ENCODE results near the gene TSGA10IP. TPM values are rescaled to one million over a fixed set of nuclear protein-coding genes. Genes with fewer than 3 reads are reported as not detected.
A peak's percentile ranks its signal among the peaks of the same experiment; 100 is the strongest.

TSGA10IP gene
- total and polyA plus RNA-seq, 4 donors = 0.07 to 0.34 (median 0.27) TPM

GRCh38 chr11:65897020-65897471 is 48.2 kb upstream of the TSGA10IP start:
- H3K36me3 ChIP-seq (ENCODE audit: control insufficient read depth in 4 of 4, insufficient read depth in 4 of 4, low read length in 4 of 4) = no peaks in the 10 kb centered on the region
- TF ChIP-seq, protein P1, sequence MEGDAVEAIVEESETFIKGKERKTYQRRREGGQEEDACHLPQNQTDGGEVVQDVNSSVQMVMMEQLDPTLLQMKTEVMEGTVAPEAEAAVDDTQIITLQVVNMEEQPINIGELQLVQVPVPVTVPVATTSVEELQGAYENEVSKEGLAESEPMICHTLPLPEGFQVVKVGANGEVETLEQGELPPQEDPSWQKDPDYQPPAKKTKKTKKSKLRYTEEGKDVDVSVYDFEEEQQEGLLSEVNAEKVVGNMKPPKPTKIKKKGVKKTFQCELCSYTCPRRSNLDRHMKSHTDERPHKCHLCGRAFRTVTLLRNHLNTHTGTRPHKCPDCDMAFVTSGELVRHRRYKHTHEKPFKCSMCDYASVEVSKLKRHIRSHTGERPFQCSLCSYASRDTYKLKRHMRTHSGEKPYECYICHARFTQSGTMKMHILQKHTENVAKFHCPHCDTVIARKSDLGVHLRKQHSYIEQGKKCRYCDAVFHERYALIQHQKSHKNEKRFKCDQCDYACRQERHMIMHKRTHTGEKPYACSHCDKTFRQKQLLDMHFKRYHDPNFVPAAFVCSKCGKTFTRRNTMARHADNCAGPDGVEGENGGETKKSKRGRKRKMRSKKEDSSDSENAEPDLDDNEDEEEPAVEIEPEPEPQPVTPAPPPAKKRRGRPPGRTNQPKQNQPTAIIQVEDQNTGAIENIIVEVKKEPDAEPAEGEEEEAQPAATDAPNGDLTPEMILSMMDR (IDR thresholded peaks at IDR 0.05; ENCODE audit: control extremely low read depth, extremely low read depth) = no peak
- DNase-seq = no peak
- WGBS, 2 donors = 97 to 100% methylated on average over 4 of the region's 4 CpGs
- no peak overlapping the region for H3K27ac ChIP-seq (ENCODE audit: low read depth in 1 of 2, low read length in 1 of 2)
- H3K9ac ChIP-seq (ENCODE audit: insufficient read depth in 1 of 2, low read length in 2 of 2) = no peak overlapping the region
- H3K9me3 ChIP-seq (ENCODE audit: control insufficient read depth in 4 of 4, insufficient read depth in 3 of 4, low read length in 3 of 4) = no peaks in the 10 kb centered on the region
- no peak overlapping the region for H3K4me3 ChIP-seq
- peaks cover 0 to 15% (median 5%) of the 10 kb centered on the region in 5 donors for H3K4me1 ChIP-seq (ENCODE audit: control insufficient read depth in 5 of 5, insufficient read depth in 5 of 5, low read length in 5 of 5)
- ATAC-seq (ENCODE audit: insufficient read depth, low FRiP score) = no peak
- peaks cover 0 to 49% (median 33%) of the 10 kb centered on the region in 3 donors for H3K27me3 ChIP-seq (ENCODE audit: control insufficient read depth in 3 of 3, insufficient read depth in 3 of 3, low read length in 2 of 3)

GRCh38 chr11:65898656-65899355 is 46.5 kb upstream of the TSGA10IP start:
- TF ChIP-seq, protein P1 (IDR thresholded peaks at IDR 0.05; ENCODE audit: control extremely low read depth, extremely low read depth) = no peak
- Histone ChIP-seq H3K27ac (ENCODE audit: low read depth in 1 of 2, low read length in 1 of 2) (peak overlapping the region; percentile 86 to 93), H3K36me3 (ENCODE audit: control insufficient read depth in 4 of 4, insufficient read depth in 4 of 4, low read length in 4 of 4) (no peaks in the 10 kb centered on the region), H3K27me3 (ENCODE audit: control insufficient read depth in 3 of 3, insufficient read depth in 3 of 3, low read length in 2 of 3) (peaks cover 0 to 56% (median 37%) of the 10 kb centered on the region in 3 donors), H3K4me1 (ENCODE audit: control insufficient read depth in 5 of 5, insufficient read depth in 5 of 5, low read length in 5 of 5) (peaks cover 0 to 7% (median 0%) of the 10 kb centered on the region in 5 donors), H3K9me3 (ENCODE audit: control insufficient read depth in 4 of 4, insufficient read depth in 3 of 4, low read length in 3 of 4) (no peaks in the 10 kb centered on the region), H3K4me3 (peak overlapping the region; percentile 59), H3K9ac (ENCODE audit: insufficient read depth in 1 of 2, low read length in 2 of 2) (no peak overlapping the region)
- DNase-seq (no peak), ATAC-seq (ENCODE audit: insufficient read depth, low FRiP score) (no peak)
- 25% methylated on average over 26 to 28 of the region's 28 CpGs for WGBS, 2 donors

DNA sequence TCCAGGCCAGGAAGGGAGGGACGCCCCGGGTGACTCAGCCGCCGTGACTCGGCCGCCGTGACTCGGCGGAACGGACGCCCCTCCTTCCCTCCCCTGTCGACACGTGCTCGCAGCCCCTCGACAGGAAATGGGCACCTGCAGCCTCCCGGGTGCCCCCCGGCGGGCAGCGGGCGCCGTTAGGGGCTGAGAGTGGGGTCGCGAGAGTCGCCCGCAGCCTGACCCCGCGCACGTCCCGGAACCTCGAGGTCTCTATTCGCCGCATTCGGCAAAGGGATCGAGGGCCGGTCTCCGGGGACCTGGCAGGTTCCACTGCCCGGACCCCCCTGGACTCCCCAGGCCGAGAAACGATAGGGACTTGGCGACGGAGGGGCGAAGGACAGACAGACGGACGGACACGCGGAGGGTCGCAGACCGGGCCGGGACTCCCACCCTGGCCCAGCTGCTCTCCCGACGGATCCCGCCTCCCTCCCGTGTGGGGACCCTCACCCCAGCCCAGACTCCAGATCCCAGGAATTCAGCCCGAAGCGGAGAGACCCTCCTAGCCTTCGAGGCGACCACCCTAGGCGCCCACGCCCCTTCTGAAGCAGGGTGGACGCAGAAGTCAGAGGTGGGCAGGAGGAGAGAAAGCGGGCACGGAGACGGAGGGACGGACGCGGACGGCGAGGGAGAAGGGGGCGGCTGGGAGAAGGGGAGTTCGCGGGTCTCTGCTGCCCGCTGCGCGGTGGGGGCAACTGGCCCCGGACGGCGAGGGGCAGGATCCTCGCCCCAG is 45.7 kb upstream of the TSGA10IP start:
- Histone ChIP-seq H3K4me1 (ENCODE audit: control insufficient read depth in 5 of 5, insufficient read depth in 5 of 5, low read length in 5 of 5) (peaks cover 0 to 4% (median 0%) of the 10 kb centered on the region in 5 donors), H3K27ac (ENCODE audit: low read depth in 1 of 2, low read length in 1 of 2) (peak overlapping the region; percentile 86 to 93), H3K9me3 (ENCODE audit: control insufficient read depth in 4 of 4, insufficient read depth in 3 of 4, low read length in 3 of 4) (no peaks in the 10 kb centered on the region), H3K9ac (ENCODE audit: insufficient read depth in 1 of 2, low read length in 2 of 2) (no peak overlapping the region), H3K27me3 (ENCODE audit: control insufficient read depth in 3 of 3, insufficient read depth in 3 of 3, low read length in 2 of 3) (peaks cover 0 to 56% (median 37%) of the 10 kb centered on the region in 3 donors), H3K4me3 (peak overlapping the region; percentile 59), H3K36me3 (ENCODE audit: control insufficient read depth in 4 of 4, insufficient read depth in 4 of 4, low read length in 4 of 4) (no peaks in the 10 kb centered on the region)
- ATAC-seq (ENCODE audit: insufficient read depth, low FRiP score) (peak; percentile 58), DNase-seq (no peak)
- TF ChIP-seq, protein P1 (IDR thresholded peaks at IDR 0.05; ENCODE audit: control extremely low read depth, extremely low read depth) = no peak
- 2 to 3% methylated on average over 57 to 78 of the region's 78 CpGs for WGBS, 2 donors

Measured in lung (tissue), 12 donors.